NCI-H1417 (cell line): ENCODE results near the gene CDHR1.
A peak's percentile ranks its signal among the peaks of the same experiment; 100 is the strongest.
"Not testable (repeated sequence)": the region's sequence is repeated elsewhere in the genome, so short reads cannot be mapped to it uniquely, and the experiment has no call there.

Source experiments
- DNase-seq, 3 experiments: peaks; one replicate each; lab custom pipeline; 2025; lab: John Stamatoyannopoulos, UW

Gene CDHR1

GRCh38 chr10:84175436-84175835, 18.9 kb upstream of the CDHR1 start:
- no peak for DNase-seq

GRCh38 chr10:84176351-84176750, 18.0 kb upstream of the CDHR1 start:
- no peak for DNase-seq

GRCh38 chr10:84176836-84177474, 17.4 kb upstream of the CDHR1 start:
- no peak for DNase-seq

GRCh38 chr10:84177541-84178141, 16.7 kb upstream of the CDHR1 start:
- DNase-seq = no peak

GRCh38 chr10:84178160-84178609, 16.2 kb upstream of the CDHR1 start:
- DNase-seq = no peak

- DNase-seq = peak; percentile 36 to 84 (median 66)
Observed at GRCh38 chr10:84179059-84179710, 15.2 kb upstream of the CDHR1 start.

GRCh38 chr10:84180386-84180785, 14.0 kb upstream of the CDHR1 start:
- not testable (repeated sequence) for DNase-seq

GRCh38 chr10:84181631-84182030, 12.7 kb upstream of the CDHR1 start:
- DNase-seq = no peak

GRCh38 chr10:84184517-84184916, 9.8 kb upstream of the CDHR1 start:
- peak in 1 of 3 experiments; percentile 19 for DNase-seq

- no peak for DNase-seq
Observed at GRCh38 chr10:84185526-84186175, 8.7 kb upstream of the CDHR1 start.

GRCh38 chr10:84188815-84189214, 5.5 kb upstream of the CDHR1 start:
- no peak for DNase-seq

- no peak for DNase-seq
Observed at GRCh38 chr10:84190621-84191020, 3.7 kb upstream of the CDHR1 start.

- no peak for DNase-seq
Observed at GRCh38 chr10:84191106-84191505, 3.2 kb upstream of the CDHR1 start.

GRCh38 chr10:84193327-84193726, 1.0 kb upstream of the CDHR1 start:
- no peak for DNase-seq

- DNase-seq = no peak
Observed at GRCh38 chr10:84193846-84194423, 402 bp upstream of the CDHR1 start.

GRCh38 chr10:84195044-84195830, 900 bp downstream of the CDHR1 start:
- peak in 2 of 3 experiments; percentile 44 to 64 for DNase-seq

GRCh38 chr10:84196083-84196482, 1.7 kb downstream of the CDHR1 start:
- DNase-seq = peak; percentile 56 to 91 (median 71)

- no peak for DNase-seq
Observed at GRCh38 chr10:84196941-84197340, 2.6 kb downstream of the CDHR1 start.

- DNase-seq = no peak
Observed at GRCh38 chr10:84197643-84198042, 3.3 kb downstream of the CDHR1 start.

GRCh38 chr10:84198206-84198915, 4.0 kb downstream of the CDHR1 start:
- no peak for DNase-seq
